GM23338 (cell line): ENCODE data around the gene MRPL22. TPM values are rescaled to one million over a fixed set of nuclear protein-coding genes. Genes with fewer than 3 reads are reported as not detected.

ENCODE experiments used
- ATAC-seq: fragments of 200-7000 bp; cut with Tn5 transposase; 3 replicates; pipeline ENCODE4 v1.9.1; 2020
- DNase-seq: peaks from one replicate; pipeline ENCODE4 v3.0.0-alpha.2; 2015; ENCODE audit warnings: low spot score
- H2AFZ ChIP-seq: fragments of 200-600 bp; sonication (generic); 2 replicates; pipeline ENCODE4 v1.8.0; 2016; ENCODE audit warnings: antibody characterized with exemption, mild to moderate bottlenecking, moderate library complexity
- H3F3A ChIP-seq: fragments of 200-600 bp; sonication (generic); replicated peaks from 2 replicates; pipeline ENCODE4 v1.8.0; 2017; ENCODE audit warnings: antibody characterized with exemption, mixed run types, low read depth
- H3K27ac ChIP-seq: fragments of 200-600 bp; sonication (generic); 2 replicates; pipeline ENCODE4 v1.6.1; 2016; ENCODE audit warnings: low read depth
- H3K27me3 ChIP-seq: fragments of 200-600 bp; sonication (generic); 2 replicates; pipeline ENCODE4 v1.8.0; 2016; ENCODE audit warnings: mild to moderate bottlenecking, mixed run types, moderate library complexity; ENCODE audit not compliant: insufficient read depth
- H3K36me3 ChIP-seq: fragments of 200-600 bp; sonication (generic); 2 replicates; pipeline ENCODE4 v1.8.0; 2016; ENCODE audit warnings: mild to moderate bottlenecking; ENCODE audit not compliant: insufficient read depth
- H3K4me1 ChIP-seq: fragments of 200-600 bp; sonication (generic); 2 replicates; pipeline ENCODE4 v1.8.0; 2016; ENCODE audit warnings: mild to moderate bottlenecking, moderate library complexity; ENCODE audit not compliant: insufficient read depth
- H3K4me2 ChIP-seq: fragments of 200-600 bp; sonication (generic); 2 replicates; pipeline ENCODE4 v1.7.1; 2017; ENCODE audit warnings: mixed run types
- H3K4me3 ChIP-seq: fragments of 200-600 bp; sonication (generic); 2 replicates; pipeline ENCODE4 v1.6.1; 2016; ENCODE audit warnings: mixed run types
- H3K79me2 ChIP-seq: fragments of 200-600 bp; sonication (generic); replicated peaks from 2 replicates; pipeline ENCODE4 v1.8.0; 2017; ENCODE audit warnings: mild to moderate bottlenecking; ENCODE audit not compliant: insufficient read depth
- H3K9me2 ChIP-seq: fragments of 200-600 bp; sonication (generic); 2 replicates; pipeline ENCODE4 v1.8.0; 2017; ENCODE audit not compliant: insufficient read depth
- H4K20me1 ChIP-seq: fragments of 200-600 bp; sonication (generic); replicated peaks from 2 replicates; pipeline ENCODE4 v1.8.0; 2017; ENCODE audit warnings: mild to moderate bottlenecking; ENCODE audit not compliant: insufficient read depth
- H3K27ac Mint-ChIP-seq: 2 replicates; pipeline ENCODE4 v1.8.0; 2020; ENCODE audit warnings: inconsistent platforms, mild to moderate bottlenecking, moderate library complexity, mixed read lengths
- H3K27me3 Mint-ChIP-seq: 3 replicates; pipeline ENCODE4 v1.8.0; 2022; ENCODE audit warnings: low read depth, mild to moderate bottlenecking, moderate library complexity, mixed read lengths, inconsistent platforms; ENCODE audit not compliant: insufficient read depth, poor library complexity
- H3K36me3 Mint-ChIP-seq: 3 replicates; pipeline ENCODE4 v1.8.0; 2021; ENCODE audit warnings: low read depth, mild to moderate bottlenecking, inconsistent platforms, moderate library complexity, mixed read lengths
- H3K4me1 Mint-ChIP-seq: 3 replicates; pipeline ENCODE4 v1.8.0; 2020; ENCODE audit warnings: mild to moderate bottlenecking, inconsistent platforms, mixed read lengths
- H3K4me3 Mint-ChIP-seq: 3 replicates; pipeline ENCODE4 v1.8.0; 2021; ENCODE audit warnings: moderate library complexity, mild to moderate bottlenecking, inconsistent platforms, mixed read lengths
- H3K9me3 Mint-ChIP-seq: 3 replicates; pipeline ENCODE4 v1.8.0; 2020; ENCODE audit warnings: moderate library complexity, mild to moderate bottlenecking, inconsistent platforms, mixed read lengths
- CREB1 ChIP-seq: fragments of 250-450 bp; sonication (Bioruptor Pico); IDR thresholded peaks from 2 replicates; pipeline ENCODE4 v1.5.0; 2020; ENCODE audit warnings: low read depth, mild to moderate bottlenecking, moderate library complexity
- EZH2 ChIP-seq: fragments of 200-600 bp; sonication (generic); IDR thresholded peaks from one replicate; pipeline ENCODE4 v1.8.0; 2017; ENCODE audit warnings: antibody characterized with exemption, mild to moderate bottlenecking, low read depth; ENCODE audit not compliant: unreplicated experiment
- EZH2phosphoT487 ChIP-seq: fragments of 200-600 bp; sonication (generic); IDR thresholded peaks from one replicate; pipeline ENCODE4 v1.8.1; 2018; ENCODE audit warnings: antibody characterized with exemption; ENCODE audit not compliant: unreplicated experiment
- JUNB ChIP-seq: IDR thresholded peaks from one replicate; pipeline ENCODE4 v1.6.1; 2016; ENCODE audit warnings: antibody characterized with exemption; ENCODE audit not compliant: unreplicated experiment
- NANOG ChIP-seq: IDR thresholded peaks from 2 replicates; pipeline ENCODE4 v1.6.1; 2016; ENCODE audit warnings: antibody characterized with exemption, borderline replicate concordance
- POLR2AphosphoS5 ChIP-seq: IDR thresholded peaks from 2 replicates; pipeline ENCODE4 v1.6.1; 2016; ENCODE audit warnings: antibody characterized with exemption, low read depth
- STAT1 ChIP-seq: IDR thresholded peaks from one replicate; pipeline ENCODE4 v1.6.1; 2016; ENCODE audit warnings: antibody characterized with exemption; ENCODE audit not compliant: unreplicated experiment
- ZNF114 ChIP-seq: fragments of 250-450 bp; sonication (Bioruptor Pico); IDR thresholded peaks from 2 replicates; pipeline ENCODE4 v1.5.0; 2020; ENCODE audit warnings: mild to moderate bottlenecking, moderate library complexity
- ZNF331 ChIP-seq: fragments of 250-450 bp; sonication (Bioruptor Pico); IDR thresholded peaks from 2 replicates; pipeline ENCODE4 v1.5.0; 2020; ENCODE audit warnings: low read depth, mild to moderate bottlenecking, moderate library complexity
- polyA plus RNA-seq: library from polyadenylated mRNA; unstranded; fragments of >200 nt; fragmentation: Nextera tagmentation; extraction: Ambion mirVana; gene quantifications from 2 replicates; pipeline ENCODE4 v1.2.1, GENCODE V29; 2016
- total RNA-seq: library from RNA; depleted of rRNA; stranded (reverse); fragments of >200 nt; shearing (Covaris generic); gene quantifications from 2 replicates; pipeline ENCODE4 v1.2.3, GENCODE V29; 2014
- TF ChIP-seq, protein P1 (sequence below): IDR thresholded peaks from one replicate; pipeline ENCODE4 v1.6.1; 2018; ENCODE audit warnings: antibody characterized with exemption; ENCODE audit not compliant: unreplicated experiment
- TF ChIP-seq, protein P2 (sequence below), 2 experiments: fragments of 200-600 bp in 1 of 2; sonication (generic) in 1 of 2; conservative IDR thresholded peaks; 2 replicates each; pipeline versions ENCODE4 v1.5.1 to v1.6.1; 2016 to 2017; ENCODE audit warnings: antibody characterized with exemption in 2 of 2, low read depth in 2 of 2, mild to moderate bottlenecking in 2 of 2, moderate library complexity in 1 of 2
- TF ChIP-seq, protein P3 (sequence below): fragments of 250-450 bp; sonication (Bioruptor Pico); IDR thresholded peaks from 2 replicates; pipeline ENCODE4 v1.5.0; 2020; ENCODE audit warnings: mild to moderate bottlenecking, moderate library complexity
- TF ChIP-seq, protein P4 (sequence below): IDR thresholded peaks from 2 replicates; pipeline ENCODE4 v1.6.1; 2016; ENCODE audit warnings: antibody characterized with exemption

Gene MRPL22
- total and polyA plus RNA-seq, 2 experiments from 2014 or later, result 32.1 to 256 TPM

DNA sequence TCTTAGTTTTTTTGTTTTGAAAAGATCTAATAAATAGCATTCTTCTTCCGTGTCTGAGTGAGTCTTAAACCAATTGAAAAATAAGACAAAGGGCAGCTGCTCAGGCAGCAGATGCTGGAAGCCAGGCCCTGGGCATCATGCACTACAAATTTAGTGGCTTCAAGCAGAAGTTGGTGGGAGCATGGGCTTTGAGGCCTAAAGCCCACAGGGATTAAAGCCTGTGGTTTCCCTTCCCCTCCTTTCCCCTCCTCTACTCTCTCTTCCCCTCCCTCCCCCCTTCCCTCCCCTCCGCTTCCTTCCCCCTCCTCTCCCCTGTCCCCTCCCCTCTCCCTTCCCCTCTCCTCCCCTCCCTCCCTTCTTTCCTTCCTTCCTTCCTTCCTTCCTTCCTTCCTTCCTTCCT is 52.6 kb downstream of the MRPL22 start:
- Histone ChIP-seq H3K4me2 (no peak overlapping the region), H3K4me3 (no peak overlapping the region), H2AFZ (no peak overlapping the region), H3K27ac (no peak overlapping the region), H3F3A (no peaks in the 10 kb centered on the region), H3K79me2 (no peaks in the 10 kb centered on the region), H3K36me3 (no peaks in the 10 kb centered on the region), H3K9me2 (no peaks in the 10 kb centered on the region), H3K4me1 (no peaks in the 10 kb centered on the region), H4K20me1 (no peaks in the 10 kb centered on the region), H3K27me3 (no peaks in the 10 kb centered on the region)
- ATAC-seq (no peak), DNase-seq (no peak)
- Mint-ChIP-seq H3K4me3 (no peak overlapping the region), H3K36me3 (no peaks in the 10 kb centered on the region), H3K9me3 (no peaks in the 10 kb centered on the region; the same call in 2 of the 3 replicates), H3K27me3 (peaks cover 4% of the 10 kb centered on the region), H3K4me1 (no peaks in the 10 kb centered on the region), H3K27ac (no peak overlapping the region)
- TF ChIP-seq ZNF114 (CRISPR knock-in tag) (no peak), EZH2phosphoT487 (no peak), POLR2AphosphoS5 (no peak), NANOG (no peak), STAT1 (no peak), CREB1 (CRISPR knock-in tag) (no peak), JUNB (no peak), EZH2 (no peak), ZNF331 (CRISPR knock-in tag) (no peak)
- TF ChIP-seq, protein P1, sequence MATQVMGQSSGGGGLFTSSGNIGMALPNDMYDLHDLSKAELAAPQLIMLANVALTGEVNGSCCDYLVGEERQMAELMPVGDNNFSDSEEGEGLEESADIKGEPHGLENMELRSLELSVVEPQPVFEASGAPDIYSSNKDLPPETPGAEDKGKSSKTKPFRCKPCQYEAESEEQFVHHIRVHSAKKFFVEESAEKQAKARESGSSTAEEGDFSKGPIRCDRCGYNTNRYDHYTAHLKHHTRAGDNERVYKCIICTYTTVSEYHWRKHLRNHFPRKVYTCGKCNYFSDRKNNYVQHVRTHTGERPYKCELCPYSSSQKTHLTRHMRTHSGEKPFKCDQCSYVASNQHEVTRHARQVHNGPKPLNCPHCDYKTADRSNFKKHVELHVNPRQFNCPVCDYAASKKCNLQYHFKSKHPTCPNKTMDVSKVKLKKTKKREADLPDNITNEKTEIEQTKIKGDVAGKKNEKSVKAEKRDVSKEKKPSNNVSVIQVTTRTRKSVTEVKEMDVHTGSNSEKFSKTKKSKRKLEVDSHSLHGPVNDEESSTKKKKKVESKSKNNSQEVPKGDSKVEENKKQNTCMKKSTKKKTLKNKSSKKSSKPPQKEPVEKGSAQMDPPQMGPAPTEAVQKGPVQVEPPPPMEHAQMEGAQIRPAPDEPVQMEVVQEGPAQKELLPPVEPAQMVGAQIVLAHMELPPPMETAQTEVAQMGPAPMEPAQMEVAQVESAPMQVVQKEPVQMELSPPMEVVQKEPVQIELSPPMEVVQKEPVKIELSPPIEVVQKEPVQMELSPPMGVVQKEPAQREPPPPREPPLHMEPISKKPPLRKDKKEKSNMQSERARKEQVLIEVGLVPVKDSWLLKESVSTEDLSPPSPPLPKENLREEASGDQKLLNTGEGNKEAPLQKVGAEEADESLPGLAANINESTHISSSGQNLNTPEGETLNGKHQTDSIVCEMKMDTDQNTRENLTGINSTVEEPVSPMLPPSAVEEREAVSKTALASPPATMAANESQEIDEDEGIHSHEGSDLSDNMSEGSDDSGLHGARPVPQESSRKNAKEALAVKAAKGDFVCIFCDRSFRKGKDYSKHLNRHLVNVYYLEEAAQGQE, result no peak
- TF ChIP-seq, protein P2, sequence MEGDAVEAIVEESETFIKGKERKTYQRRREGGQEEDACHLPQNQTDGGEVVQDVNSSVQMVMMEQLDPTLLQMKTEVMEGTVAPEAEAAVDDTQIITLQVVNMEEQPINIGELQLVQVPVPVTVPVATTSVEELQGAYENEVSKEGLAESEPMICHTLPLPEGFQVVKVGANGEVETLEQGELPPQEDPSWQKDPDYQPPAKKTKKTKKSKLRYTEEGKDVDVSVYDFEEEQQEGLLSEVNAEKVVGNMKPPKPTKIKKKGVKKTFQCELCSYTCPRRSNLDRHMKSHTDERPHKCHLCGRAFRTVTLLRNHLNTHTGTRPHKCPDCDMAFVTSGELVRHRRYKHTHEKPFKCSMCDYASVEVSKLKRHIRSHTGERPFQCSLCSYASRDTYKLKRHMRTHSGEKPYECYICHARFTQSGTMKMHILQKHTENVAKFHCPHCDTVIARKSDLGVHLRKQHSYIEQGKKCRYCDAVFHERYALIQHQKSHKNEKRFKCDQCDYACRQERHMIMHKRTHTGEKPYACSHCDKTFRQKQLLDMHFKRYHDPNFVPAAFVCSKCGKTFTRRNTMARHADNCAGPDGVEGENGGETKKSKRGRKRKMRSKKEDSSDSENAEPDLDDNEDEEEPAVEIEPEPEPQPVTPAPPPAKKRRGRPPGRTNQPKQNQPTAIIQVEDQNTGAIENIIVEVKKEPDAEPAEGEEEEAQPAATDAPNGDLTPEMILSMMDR (conservative IDR thresholded peaks at IDR 0.05; ENCODE audit: low read depth in 2 of 2), result no peak
- TF ChIP-seq, protein P3, sequence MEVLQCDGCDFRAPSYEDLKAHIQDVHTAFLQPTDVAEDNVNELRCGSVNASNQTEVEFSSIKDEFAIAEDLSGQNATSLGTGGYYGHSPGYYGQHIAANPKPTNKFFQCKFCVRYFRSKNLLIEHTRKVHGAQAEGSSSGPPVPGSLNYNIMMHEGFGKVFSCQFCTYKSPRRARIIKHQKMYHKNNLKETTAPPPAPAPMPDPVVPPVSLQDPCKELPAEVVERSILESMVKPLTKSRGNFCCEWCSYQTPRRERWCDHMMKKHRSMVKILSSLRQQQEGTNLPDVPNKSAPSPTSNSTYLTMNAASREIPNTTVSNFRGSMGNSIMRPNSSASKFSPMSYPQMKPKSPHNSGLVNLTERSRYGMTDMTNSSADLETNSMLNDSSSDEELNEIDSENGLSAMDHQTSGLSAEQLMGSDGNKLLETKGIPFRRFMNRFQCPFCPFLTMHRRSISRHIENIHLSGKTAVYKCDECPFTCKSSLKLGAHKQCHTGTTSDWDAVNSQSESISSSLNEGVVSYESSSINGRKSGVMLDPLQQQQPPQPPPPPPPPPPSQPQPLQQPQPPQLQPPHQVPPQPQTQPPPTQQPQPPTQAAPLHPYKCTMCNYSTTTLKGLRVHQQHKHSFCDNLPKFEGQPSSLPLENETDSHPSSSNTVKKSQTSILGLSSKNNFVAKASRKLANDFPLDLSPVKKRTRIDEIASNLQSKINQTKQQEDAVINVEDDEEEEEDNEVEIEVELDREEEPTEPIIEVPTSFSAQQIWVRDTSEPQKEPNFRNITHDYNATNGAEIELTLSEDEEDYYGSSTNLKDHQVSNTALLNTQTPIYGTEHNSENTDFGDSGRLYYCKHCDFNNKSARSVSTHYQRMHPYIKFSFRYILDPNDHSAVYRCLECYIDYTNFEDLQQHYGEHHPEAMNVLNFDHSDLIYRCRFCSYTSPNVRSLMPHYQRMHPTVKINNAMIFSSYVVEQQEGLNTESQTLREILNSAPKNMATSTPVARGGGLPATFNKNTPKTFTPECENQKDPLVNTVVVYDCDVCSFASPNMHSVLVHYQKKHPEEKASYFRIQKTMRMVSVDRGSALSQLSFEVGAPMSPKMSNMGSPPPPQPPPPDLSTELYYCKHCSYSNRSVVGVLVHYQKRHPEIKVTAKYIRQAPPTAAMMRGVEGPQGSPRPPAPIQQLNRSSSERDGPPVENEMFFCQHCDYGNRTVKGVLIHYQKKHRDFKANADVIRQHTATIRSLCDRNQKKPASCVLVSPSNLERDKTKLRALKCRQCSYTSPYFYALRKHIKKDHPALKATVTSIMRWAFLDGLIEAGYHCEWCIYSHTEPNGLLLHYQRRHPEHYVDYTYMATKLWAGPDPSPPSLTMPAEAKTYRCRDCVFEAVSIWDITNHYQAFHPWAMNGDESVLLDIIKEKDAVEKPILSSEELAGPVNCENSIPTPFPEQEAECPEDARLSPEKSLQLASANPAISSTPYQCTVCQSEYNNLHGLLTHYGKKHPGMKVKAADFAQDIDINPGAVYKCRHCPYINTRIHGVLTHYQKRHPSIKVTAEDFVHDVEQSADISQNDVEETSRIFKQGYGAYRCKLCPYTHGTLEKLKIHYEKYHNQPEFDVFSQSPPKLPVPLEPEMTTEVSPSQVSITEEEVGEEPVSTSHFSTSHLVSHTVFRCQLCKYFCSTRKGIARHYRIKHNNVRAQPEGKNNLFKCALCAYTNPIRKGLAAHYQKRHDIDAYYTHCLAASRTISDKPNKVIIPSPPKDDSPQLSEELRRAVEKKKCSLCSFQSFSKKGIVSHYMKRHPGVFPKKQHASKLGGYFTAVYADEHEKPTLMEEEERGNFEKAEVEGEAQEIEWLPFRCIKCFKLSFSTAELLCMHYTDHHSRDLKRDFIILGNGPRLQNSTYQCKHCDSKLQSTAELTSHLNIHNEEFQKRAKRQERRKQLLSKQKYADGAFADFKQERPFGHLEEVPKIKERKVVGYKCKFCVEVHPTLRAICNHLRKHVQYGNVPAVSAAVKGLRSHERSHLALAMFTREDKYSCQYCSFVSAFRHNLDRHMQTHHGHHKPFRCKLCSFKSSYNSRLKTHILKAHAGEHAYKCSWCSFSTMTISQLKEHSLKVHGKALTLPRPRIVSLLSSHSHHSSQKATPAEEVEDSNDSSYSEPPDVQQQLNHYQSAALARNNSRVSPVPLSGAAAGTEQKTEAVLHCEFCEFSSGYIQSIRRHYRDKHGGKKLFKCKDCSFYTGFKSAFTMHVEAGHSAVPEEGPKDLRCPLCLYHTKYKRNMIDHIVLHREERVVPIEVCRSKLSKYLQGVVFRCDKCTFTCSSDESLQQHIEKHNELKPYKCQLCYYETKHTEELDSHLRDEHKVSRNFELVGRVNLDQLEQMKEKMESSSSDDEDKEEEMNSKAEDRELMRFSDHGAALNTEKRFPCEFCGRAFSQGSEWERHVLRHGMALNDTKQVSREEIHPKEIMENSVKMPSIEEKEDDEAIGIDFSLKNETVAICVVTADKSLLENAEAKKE, result no peak
- TF ChIP-seq, protein P4, sequence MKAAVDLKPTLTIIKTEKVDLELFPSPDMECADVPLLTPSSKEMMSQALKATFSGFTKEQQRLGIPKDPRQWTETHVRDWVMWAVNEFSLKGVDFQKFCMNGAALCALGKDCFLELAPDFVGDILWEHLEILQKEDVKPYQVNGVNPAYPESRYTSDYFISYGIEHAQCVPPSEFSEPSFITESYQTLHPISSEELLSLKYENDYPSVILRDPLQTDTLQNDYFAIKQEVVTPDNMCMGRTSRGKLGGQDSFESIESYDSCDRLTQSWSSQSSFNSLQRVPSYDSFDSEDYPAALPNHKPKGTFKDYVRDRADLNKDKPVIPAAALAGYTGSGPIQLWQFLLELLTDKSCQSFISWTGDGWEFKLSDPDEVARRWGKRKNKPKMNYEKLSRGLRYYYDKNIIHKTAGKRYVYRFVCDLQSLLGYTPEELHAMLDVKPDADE, result no peak
